ENCODE results near the gene ELK1. TPM values are rescaled to one million over a fixed set of nuclear protein-coding genes. Genes with fewer than 3 reads are reported as not detected.

The ELK1 gene
- total and polyA plus RNA-seq, 2 of the 8 experiments (the other 6 are each of a cell fraction or from before 2014, with no cell fraction given): 31.9 to 42.2 TPM

DNA sequence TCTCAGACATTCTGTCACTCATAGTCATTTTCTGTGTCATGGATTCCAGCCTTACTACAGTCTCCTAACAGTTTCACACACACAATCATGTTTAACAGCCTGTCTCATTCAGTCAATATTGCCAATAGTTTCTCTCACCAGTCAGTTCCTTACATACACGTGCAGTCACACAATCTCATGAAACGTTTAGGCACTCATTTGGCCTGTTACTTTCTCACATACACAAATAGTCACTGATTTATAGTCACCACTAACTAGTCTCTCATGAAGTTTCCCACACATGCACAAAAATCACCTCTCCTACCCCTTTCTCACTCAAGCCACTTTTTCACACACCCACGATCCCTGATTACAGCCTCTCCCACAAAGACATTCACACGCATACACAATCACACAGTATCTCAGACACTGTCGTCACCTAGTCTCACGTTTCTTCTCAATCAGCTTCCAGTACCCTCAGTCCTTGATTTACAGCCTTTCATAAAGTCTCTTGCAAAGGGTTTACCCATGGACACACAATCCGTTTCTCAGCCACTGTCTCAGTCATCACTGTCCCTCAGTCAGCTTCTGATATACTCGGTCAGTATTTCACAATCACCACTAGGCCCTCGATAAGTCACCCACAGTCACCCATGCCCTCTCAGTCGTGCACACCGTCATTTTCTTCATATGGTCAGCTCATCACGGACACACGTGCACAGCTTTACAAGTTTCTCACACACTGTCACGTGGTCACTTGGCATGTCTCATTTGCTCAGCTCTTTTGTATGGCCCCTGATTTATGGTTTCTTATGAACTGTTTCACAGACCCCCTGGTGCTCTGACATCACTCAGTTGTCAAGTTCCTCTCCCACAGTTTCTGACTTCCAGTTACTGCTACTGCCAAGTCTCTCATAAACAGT lies 16.4 kb downstream of the ELK1 start (continued):
- TF ChIP-seq, protein P1, sequence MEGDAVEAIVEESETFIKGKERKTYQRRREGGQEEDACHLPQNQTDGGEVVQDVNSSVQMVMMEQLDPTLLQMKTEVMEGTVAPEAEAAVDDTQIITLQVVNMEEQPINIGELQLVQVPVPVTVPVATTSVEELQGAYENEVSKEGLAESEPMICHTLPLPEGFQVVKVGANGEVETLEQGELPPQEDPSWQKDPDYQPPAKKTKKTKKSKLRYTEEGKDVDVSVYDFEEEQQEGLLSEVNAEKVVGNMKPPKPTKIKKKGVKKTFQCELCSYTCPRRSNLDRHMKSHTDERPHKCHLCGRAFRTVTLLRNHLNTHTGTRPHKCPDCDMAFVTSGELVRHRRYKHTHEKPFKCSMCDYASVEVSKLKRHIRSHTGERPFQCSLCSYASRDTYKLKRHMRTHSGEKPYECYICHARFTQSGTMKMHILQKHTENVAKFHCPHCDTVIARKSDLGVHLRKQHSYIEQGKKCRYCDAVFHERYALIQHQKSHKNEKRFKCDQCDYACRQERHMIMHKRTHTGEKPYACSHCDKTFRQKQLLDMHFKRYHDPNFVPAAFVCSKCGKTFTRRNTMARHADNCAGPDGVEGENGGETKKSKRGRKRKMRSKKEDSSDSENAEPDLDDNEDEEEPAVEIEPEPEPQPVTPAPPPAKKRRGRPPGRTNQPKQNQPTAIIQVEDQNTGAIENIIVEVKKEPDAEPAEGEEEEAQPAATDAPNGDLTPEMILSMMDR (IDR thresholded peaks at IDR 0.05; ENCODE audit: control extremely low read depth in 1 of 3, insufficient read depth in 1 of 3, low read depth in 1 of 3, low read length in 3 of 3): no peak
- TF ChIP-seq RAD21 (IDR thresholded peaks at IDR 0.05 in 1 of 2, conservative IDR thresholded peaks at IDR 0.05 in 1 of 2; ENCODE audit: low read depth in 2 of 2, low read length in 2 of 2) (no peak), CTBP2 (IDR thresholded peaks at IDR 0.05; ENCODE audit: borderline replicate concordance, insufficient read depth, insufficient read length, low read length) (no peak), SAP30 (IDR thresholded peaks at IDR 0.05; ENCODE audit: insufficient read depth, insufficient replicate concordance, low read length) (no peak), HDAC2 (IDR thresholded peaks at IDR 0.05; ENCODE audit: borderline replicate concordance in 1 of 2, low read depth in 2 of 2, low read length in 2 of 2) (no peak), FOSL1 (IDR thresholded peaks at IDR 0.05; ENCODE audit: insufficient read depth, low read depth, low read length) (no peak), SIN3A (conservative IDR thresholded peaks at IDR 0.05 in 1 of 2, IDR thresholded peaks at IDR 0.05 in 1 of 2; ENCODE audit: low read depth in 1 of 2, low read length in 2 of 2) (no peak), GTF2F1 (IDR thresholded peaks at IDR 0.05; ENCODE audit: borderline replicate concordance, low read depth, low read length) (no peak), NRF1 (IDR thresholded peaks at IDR 0.05; ENCODE audit: low read depth, low read length) (no peak), MAFK (IDR thresholded peaks at IDR 0.05; ENCODE audit: low read depth, low read length) (no peak)
- TF ChIP-seq, protein P2, sequence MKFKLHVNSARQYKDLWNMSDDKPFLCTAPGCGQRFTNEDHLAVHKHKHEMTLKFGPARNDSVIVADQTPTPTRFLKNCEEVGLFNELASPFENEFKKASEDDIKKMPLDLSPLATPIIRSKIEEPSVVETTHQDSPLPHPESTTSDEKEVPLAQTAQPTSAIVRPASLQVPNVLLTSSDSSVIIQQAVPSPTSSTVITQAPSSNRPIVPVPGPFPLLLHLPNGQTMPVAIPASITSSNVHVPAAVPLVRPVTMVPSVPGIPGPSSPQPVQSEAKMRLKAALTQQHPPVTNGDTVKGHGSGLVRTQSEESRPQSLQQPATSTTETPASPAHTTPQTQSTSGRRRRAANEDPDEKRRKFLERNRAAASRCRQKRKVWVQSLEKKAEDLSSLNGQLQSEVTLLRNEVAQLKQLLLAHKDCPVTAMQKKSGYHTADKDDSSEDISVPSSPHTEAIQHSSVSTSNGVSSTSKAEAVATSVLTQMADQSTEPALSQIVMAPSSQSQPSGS (IDR thresholded peaks at IDR 0.05; ENCODE audit: low read length): no peak

Measured in H1 (cell line).